Measurements from ENCODE around the gene COL23A1. TPM values are rescaled to one million over a fixed set of nuclear protein-coding genes. Genes with fewer than 3 reads are reported as not detected.

The COL23A1 gene
- total and polyA plus RNA-seq, 2 of the 13 experiments (the other 11 are each of a cell fraction or from before 2014, with no cell fraction given) = not detected

- TF ChIP-seq, protein P1, sequence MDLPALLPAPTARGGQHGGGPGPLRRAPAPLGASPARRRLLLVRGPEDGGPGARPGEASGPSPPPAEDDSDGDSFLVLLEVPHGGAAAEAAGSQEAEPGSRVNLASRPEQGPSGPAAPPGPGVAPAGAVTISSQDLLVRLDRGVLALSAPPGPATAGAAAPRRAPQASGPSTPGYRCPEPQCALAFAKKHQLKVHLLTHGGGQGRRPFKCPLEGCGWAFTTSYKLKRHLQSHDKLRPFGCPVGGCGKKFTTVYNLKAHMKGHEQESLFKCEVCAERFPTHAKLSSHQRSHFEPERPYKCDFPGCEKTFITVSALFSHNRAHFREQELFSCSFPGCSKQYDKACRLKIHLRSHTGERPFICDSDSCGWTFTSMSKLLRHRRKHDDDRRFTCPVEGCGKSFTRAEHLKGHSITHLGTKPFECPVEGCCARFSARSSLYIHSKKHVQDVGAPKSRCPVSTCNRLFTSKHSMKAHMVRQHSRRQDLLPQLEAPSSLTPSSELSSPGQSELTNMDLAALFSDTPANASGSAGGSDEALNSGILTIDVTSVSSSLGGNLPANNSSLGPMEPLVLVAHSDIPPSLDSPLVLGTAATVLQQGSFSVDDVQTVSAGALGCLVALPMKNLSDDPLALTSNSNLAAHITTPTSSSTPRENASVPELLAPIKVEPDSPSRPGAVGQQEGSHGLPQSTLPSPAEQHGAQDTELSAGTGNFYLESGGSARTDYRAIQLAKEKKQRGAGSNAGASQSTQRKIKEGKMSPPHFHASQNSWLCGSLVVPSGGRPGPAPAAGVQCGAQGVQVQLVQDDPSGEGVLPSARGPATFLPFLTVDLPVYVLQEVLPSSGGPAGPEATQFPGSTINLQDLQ (CRISPR knock-in tag; IDR thresholded peaks at IDR 0.05) = 0 out of 2 replicates have a peak, but pooled peaks have one; percentile 41
- TF ChIP-seq HOXA7 (CRISPR knock-in tag; IDR thresholded peaks at IDR 0.05) (no peak), ZMAT3 (CRISPR knock-in tag; conservative IDR thresholded peaks at IDR 0.05) (0 out of 2 replicates have a peak, but pooled peaks have one; percentile 16), MED8 (CRISPR knock-in tag; IDR thresholded peaks at IDR 0.05; ENCODE audit: insufficient replicate concordance) (peak; percentile 87), ZSCAN30 (CRISPR knock-in tag; IDR thresholded peaks at IDR 0.05) (no peak), MBD4 (IDR thresholded peaks at IDR 0.05; ENCODE audit: borderline replicate concordance, low read length) (no peak), HOXD1 (CRISPR knock-in tag; IDR thresholded peaks at IDR 0.05) (peak; percentile 61; the same call in 1 of the 2 replicates), CBFB (CRISPR knock-in tag; IDR thresholded peaks at IDR 0.05) (peak; percentile 80; the same call in 1 of the 2 replicates), PTBP1 (IDR thresholded peaks at IDR 0.05; ENCODE audit: low read depth, low read length, poor library complexity, severe bottlenecking) (no peak), IRX3 (CRISPR knock-in tag; IDR thresholded peaks at IDR 0.05; ENCODE audit: borderline replicate concordance, low read depth) (peak; percentile 36; the same call in 1 of the 2 replicates), NR2F2 (IDR thresholded peaks at IDR 0.05; ENCODE audit: borderline replicate concordance, low read depth) (no peak), ISX (CRISPR knock-in tag; conservative IDR thresholded peaks at IDR 0.05) (peak; percentile 86; the same call in 1 of the 2 replicates), NR2F6 (IDR thresholded peaks at IDR 0.05) (no peak), NR2F6 (CRISPR knock-in tag; IDR thresholded peaks at IDR 0.05) (no peak), ZNF790 (CRISPR knock-in tag; IDR thresholded peaks at IDR 0.05; ENCODE audit: borderline replicate concordance) (peak; percentile 78)
- TF ChIP-seq, protein P2, sequence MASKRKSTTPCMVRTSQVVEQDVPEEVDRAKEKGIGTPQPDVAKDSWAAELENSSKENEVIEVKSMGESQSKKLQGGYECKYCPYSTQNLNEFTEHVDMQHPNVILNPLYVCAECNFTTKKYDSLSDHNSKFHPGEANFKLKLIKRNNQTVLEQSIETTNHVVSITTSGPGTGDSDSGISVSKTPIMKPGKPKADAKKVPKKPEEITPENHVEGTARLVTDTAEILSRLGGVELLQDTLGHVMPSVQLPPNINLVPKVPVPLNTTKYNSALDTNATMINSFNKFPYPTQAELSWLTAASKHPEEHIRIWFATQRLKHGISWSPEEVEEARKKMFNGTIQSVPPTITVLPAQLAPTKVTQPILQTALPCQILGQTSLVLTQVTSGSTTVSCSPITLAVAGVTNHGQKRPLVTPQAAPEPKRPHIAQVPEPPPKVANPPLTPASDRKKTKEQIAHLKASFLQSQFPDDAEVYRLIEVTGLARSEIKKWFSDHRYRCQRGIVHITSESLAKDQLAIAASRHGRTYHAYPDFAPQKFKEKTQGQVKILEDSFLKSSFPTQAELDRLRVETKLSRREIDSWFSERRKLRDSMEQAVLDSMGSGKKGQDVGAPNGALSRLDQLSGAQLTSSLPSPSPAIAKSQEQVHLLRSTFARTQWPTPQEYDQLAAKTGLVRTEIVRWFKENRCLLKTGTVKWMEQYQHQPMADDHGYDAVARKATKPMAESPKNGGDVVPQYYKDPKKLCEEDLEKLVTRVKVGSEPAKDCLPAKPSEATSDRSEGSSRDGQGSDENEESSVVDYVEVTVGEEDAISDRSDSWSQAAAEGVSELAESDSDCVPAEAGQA (IDR thresholded peaks at IDR 0.05; ENCODE audit: low read depth) = no peak
- TF ChIP-seq, protein P2 (CRISPR knock-in tag; IDR thresholded peaks at IDR 0.05; ENCODE audit: borderline replicate concordance) = peak; percentile 94
- TF ChIP-seq, protein P3, sequence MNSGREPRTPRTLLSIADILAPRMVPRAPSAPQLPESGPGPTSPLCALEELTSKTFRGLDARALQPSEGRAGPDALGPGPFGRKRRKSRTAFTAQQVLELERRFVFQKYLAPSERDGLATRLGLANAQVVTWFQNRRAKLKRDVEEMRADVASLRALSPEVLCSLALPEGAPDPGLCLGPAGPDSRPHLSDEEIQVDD (CRISPR knock-in tag; IDR thresholded peaks at IDR 0.05; ENCODE audit: borderline replicate concordance) = no peak; the same call in 1 of the 2 replicates
- TF ChIP-seq, protein P4, sequence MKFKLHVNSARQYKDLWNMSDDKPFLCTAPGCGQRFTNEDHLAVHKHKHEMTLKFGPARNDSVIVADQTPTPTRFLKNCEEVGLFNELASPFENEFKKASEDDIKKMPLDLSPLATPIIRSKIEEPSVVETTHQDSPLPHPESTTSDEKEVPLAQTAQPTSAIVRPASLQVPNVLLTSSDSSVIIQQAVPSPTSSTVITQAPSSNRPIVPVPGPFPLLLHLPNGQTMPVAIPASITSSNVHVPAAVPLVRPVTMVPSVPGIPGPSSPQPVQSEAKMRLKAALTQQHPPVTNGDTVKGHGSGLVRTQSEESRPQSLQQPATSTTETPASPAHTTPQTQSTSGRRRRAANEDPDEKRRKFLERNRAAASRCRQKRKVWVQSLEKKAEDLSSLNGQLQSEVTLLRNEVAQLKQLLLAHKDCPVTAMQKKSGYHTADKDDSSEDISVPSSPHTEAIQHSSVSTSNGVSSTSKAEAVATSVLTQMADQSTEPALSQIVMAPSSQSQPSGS (CRISPR knock-in tag; IDR thresholded peaks at IDR 0.05) = peak; percentile 69; the same call in 1 of the 2 replicates
Observed at GRCh38 chr5:178204182-178204934, 385.8 kb downstream of the COL23A1 start, which contains the start of gene HNRNPAB (continued).
